ENCODE results near the gene MED27. TPM values are rescaled to one million over a fixed set of nuclear protein-coding genes. Genes with fewer than 3 reads are reported as not detected.
"Not testable (repeated sequence)": the region's sequence is repeated elsewhere in the genome, so short reads cannot be mapped to it uniquely, and the experiment has no call there.

Gene MED27
- total RNA-seq, 1 donor from 2014 or later: 13.7 TPM

DNA sequence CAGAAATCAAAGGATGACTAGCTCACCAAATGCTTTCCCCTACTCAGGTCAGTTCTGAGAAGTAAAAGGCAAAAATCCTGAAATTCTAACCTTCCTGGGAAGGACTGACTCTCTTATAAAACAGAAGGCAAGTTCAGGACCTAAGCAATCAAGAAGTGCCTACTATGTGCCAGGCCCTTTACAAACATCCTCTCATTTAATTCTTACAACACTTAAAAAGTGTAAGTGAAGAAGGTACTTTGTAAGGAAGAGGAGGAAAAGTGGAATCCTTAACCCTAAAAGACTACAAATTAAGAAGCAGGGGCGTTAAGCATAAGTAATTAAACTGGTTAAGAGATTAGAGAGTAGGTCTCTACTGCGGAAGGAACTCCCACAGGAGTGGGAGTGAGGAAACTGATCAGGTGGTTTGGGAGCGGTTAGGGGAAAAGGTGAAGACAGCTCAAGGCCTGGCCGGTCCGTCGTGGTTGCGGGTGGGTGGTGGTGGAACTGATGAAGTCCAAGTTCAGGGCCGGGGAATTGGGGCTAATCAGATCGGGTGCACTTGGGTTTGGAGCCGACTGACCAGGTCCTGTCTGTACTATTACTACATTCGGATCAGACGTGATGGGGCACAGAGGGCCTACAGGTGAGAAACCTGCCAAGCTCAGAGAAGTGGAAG is 839 bp downstream of the MED27 start:
- DNase-seq (no peak), ATAC-seq (ENCODE audit: poor library complexity) (peak; percentile 26)
- intact Hi-C loops (cut with DNase I): no loop called here

- intact Hi-C loops (cut with DNase I): no loop called here
- ATAC-seq (ENCODE audit: poor library complexity) (no peak), DNase-seq (no peak)
These were observed 1.6 kb downstream of the MED27 start for GRCh38 chr9:132077881-132078698.

DNA sequence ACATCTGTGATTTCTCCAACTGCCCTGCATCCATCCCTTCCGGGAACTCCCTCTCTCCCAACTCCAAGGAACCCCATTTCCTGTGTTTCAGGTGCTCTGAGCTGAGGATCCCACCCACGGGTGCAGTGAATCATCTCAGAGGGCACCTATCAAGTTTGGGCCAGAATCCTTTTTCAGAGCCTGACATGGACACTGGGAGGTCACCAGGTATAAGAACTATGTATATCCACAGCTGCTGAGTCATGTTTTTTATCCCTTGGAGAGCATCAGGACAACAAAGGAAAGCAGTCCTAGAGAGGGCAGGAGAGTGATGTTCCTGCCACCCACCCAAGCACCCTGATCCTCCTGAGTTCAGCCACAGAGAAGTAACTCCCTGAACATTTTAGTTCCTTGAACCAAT is 3.8 kb downstream of the MED27 start:
- DNase-seq (no peak), ATAC-seq (ENCODE audit: poor library complexity) (no peak)
- intact Hi-C loops (cut with DNase I): no loop called here

DNA sequence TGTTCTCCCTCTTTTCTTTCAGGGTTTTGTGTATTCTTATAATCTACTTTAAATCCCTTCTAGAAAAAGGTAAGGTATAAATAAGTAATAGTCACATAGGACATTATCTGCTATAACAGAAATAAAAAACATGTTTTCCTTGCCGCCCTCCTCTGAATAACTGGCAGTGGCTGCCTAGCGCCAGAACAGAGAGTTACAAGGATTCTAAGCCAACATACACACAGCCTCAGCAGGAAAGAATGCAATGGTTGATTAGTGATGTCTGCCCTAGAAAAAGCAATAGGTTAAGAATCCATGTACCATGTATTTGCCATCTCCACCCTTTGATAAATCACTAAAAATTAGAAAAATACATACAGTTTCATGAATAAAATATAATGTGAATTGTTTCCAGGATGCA is 4.9 kb downstream of the MED27 start:
- intact Hi-C loops (cut with DNase I): no loop called here
- ATAC-seq (ENCODE audit: poor library complexity) (no peak), DNase-seq (no peak)

- ATAC-seq (ENCODE audit: poor library complexity) (no peak), DNase-seq (no peak)
- intact Hi-C loops (cut with DNase I): no loop called here
These were observed 7.7 kb downstream of the MED27 start for GRCh38 chr9:132071847-132072507.

GRCh38 chr9:132069046-132069898 is 10.4 kb downstream of the MED27 start:
- no peak for ATAC-seq (ENCODE audit: poor library complexity)
- intact Hi-C loops (cut with DNase I): no loop called here
- DNase-seq: no peak

- no peak for DNase-seq
- ATAC-seq (ENCODE audit: poor library complexity): no peak
- intact Hi-C loops (cut with DNase I): no loop called here
These were observed 11.1 kb downstream of the MED27 start for GRCh38 chr9:132068605-132069004.

DNA sequence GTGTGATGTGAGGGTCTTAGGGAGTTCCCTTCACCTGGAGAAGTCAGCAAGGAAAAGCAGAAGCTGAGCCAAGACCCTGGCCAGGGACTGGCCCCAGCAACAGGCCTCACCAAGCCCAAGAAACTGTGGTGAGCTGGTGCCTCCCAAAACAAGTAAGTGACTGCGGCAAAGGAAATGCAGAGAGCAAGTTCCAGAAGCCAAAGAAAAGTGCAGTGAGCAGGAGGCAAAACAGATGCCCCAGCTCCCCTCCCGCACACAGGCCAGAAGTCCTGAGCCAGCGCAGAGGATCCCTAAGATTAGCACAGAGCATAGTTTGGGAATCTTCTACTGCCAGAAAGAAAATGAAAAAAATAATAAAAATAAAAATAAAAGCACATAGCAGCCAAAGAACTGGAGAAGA is 13.2 kb downstream of the MED27 start:
- no peak for DNase-seq
- ATAC-seq (ENCODE audit: poor library complexity): no peak
- intact Hi-C loops (cut with DNase I): no loop called here

- ATAC-seq (ENCODE audit: poor library complexity) (peak; percentile 75), DNase-seq (no peak)
- intact Hi-C loops (cut with DNase I): no loop called here
These were observed 13.6 kb downstream of the MED27 start for GRCh38 chr9:132066057-132066456.

GRCh38 chr9:132063281-132063680 is 16.4 kb downstream of the MED27 start:
- intact Hi-C loops (cut with DNase I): no loop called here
- DNase-seq: no peak

DNA sequence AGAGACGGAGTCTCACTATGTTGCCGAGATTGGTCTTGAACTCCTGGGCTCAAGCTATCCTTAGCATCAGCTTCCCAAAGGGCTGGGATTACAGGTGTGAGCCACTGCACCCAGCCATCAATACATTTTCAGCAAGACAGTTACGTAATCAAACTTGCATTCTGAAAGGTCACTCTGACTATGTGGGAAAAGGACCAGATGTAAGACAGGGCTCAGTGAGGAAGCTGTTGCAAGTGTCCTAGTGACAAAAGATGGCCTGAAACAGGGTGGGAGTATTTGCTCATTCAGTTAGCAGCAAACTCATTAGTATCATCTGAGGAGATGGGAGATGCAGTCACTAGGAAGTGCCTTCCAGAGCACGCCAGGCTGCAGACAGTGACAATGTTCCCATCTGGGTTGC is 16.9 kb downstream of the MED27 start:
- no peak for ATAC-seq (ENCODE audit: poor library complexity)
- intact Hi-C loops (cut with DNase I): no loop called here
- DNase-seq: no peak

More at GRCh38 chr9:132063281-132063680, 16.4 kb downstream of the MED27 start:
- no peak for ATAC-seq (ENCODE audit: poor library complexity)

DNA sequence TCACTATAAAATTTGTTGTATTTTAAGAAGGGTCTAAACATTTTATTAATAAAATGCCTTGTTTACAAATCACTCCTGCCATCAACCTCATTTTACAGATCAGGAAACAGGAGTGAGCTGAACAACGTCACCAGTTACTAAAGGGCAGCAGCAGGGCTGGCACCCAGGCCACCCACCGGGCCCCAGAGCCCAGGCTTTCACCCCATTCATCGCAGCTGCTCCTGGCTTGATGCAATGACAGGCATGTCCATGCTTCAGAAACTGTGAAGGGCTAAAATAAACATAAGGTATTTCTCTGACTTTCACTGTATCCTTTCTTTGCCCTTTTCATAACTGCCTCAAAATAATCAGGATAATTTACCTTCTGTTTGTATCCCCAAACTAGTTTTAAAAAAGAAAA is 18.1 kb downstream of the MED27 start:
- DNase-seq: no peak
- intact Hi-C loops (cut with DNase I): no loop called here
- no peak for ATAC-seq (ENCODE audit: poor library complexity)

DNA sequence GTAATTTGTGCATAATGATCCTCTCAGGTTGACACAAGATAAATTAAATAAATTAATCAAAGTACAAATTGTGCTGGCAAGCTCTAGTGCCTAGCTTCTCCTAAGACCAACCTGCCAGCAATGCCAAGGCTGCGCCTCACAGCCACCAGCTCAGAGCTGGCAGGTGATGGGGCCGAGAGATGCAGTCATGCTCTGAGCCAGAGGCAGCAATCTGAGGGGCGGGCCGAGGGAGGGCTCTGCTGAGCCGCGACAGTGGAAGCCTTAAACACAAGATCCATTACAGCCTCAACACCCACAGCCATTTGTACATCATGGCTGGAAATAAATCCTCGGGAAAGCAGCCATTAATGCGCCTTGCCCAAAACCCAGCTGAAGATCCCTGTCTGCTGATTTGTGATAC is 20.3 kb downstream of the MED27 start:
- ATAC-seq (ENCODE audit: poor library complexity) (peak; percentile 83), DNase-seq (peak; percentile 59)
- intact Hi-C loops (cut with DNase I): no loop called here

GRCh38 chr9:132058226-132058625 is 21.4 kb downstream of the MED27 start:
- intact Hi-C loops (cut with DNase I); DNase-seq; ATAC-seq (ENCODE audit: poor library complexity): not testable (repeated sequence)

- intact Hi-C loops (cut with DNase I): no loop called here
- ATAC-seq (ENCODE audit: poor library complexity): no peak
- no peak for DNase-seq
These were observed 22.7 kb downstream of the MED27 start for GRCh38 chr9:132056717-132057560.

DNA sequence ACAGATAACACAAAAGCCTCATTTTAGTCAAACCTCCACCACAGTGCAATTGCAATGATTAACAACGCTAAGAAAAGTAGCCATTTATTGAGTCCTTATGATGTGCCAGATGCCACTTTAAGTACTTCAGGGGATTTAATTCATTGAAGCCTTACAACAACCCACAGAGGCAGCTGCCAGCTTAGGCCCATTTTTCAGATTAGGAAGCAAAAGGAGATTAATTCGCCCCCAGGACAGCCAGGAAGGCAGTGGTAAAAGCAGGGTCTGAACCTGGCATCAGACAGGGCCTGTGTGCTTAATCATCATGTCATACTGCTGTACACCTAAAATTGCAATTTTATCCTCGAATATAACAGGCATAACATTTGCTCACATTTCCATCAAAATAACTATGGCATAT is 23.9 kb downstream of the MED27 start:
- DNase-seq (no peak), ATAC-seq (ENCODE audit: poor library complexity) (no peak)
- intact Hi-C loops (cut with DNase I): no loop called here

DNA sequence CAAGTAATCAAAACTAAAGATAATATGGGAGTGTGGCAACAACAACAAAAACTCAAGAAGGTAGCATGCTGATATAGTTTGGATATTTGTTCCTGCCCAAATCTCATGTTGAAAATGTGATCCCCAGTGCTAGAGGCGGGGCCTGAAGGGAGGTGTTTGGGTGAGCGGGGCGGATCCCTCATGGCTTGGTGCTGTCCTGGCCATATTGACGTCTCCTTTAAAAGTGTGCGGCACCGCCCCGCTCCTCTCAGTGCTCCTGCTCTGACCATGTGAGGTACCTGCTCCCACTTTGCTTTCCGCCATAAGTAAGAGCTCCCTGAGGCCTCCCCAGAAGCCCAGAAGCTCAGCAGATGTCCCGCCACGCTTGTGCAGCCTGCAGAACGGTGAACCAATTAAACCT is 25.6 kb downstream of the MED27 start:
- intact Hi-C loops (cut with DNase I): no loop called here
- ATAC-seq (ENCODE audit: poor library complexity) (no peak), DNase-seq (no peak)

DNA sequence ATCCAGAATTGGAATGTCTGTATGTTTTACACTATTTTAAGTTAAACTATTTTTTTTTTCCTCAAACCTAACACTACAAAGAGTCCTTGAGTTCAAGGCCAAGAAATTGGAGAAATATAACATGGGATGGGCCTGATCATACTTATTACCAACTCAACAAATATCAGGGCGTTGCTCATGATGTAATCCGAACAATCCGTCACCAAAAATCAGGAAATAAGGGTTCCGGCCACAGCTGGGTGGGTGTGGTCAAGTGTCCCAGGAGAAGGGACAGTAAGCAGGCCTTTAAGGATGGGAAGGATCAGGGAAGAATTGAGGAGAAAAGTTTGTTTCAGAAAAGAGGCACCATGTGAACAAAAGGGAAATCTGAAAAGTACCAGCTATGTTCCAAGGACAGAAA is 29.8 kb downstream of the MED27 start:
- ATAC-seq (ENCODE audit: poor library complexity): peak; percentile 57
- no peak for DNase-seq
- intact Hi-C loops (cut with DNase I): no loop called here
